GM21825 (cell line): ENCODE data around the gene POU6F2.

Experiments used
- ATAC-seq: cut with Tn5 transposase; IDR thresholded peaks from one replicate; pipeline ENCODE4 v1.9.1; 2021; ENCODE audit warnings: mild to moderate bottlenecking, moderate library complexity; ENCODE audit not compliant: unreplicated experiment

The POU6F2 gene

GRCh38 chr7:39488467-39489393 lies 511.0 kb downstream of the POU6F2 start:
- no peak for ATAC-seq

DNA sequence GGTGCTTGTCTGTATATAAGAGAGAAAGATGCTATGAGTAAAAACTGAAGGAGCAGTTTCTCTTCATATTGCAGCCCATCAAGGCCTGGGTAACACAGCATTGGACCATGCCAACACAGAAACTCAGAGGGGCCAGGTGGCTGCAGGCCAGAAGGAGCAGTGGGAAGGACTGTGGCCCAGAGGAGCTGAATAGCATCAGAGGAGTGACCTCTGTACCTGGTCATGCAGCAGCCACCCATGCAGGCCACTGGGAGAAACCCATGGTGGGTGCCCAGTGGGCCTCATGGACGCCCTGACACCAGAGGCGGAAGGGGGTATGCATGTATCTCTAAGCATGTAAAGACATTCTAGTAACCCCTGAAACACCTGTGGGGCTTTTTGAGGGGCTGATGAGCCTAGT lies 512.6 kb downstream of the POU6F2 start:
- no peak for ATAC-seq

DNA sequence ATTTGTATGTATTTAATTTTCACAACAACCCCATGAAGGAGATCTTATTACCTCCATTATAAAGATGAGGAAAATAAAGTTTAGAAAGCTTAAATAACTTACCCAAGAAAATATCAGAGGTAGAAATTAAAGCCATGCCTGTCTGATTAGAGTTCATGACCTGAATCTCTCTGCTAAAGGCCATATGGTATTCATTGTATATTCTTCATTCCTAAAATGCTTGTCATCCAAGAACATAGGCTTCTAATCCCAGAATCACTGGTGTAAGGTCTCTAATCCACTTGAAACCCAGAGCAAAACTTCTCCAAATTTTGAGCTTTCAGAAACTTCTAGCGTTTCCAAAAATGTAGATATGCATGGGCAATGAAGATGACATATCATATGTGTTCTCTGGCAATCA lies 516.2 kb downstream of the POU6F2 start:
- ATAC-seq = no peak

DNA sequence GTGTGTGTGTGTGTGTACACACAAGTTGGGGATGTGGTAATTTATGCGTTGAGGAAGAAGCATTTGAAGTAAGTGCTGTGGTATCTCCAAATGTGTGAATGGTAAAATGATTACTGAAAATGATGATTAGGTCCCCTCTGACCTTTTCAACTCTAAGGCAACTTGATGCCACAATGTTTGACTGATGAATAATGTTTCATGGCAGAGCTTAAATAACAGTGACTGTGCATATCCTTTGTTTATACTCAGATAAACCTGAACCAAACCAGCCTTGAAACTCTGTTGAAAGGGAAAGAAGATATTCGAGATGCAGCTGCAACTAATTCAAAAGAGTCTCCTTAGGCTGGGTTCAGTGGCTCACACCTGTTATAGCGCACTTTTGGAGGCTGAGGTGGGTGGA lies 523.6 kb downstream of the POU6F2 start:
- no peak for ATAC-seq

- ATAC-seq = no peak
Observed at GRCh38 chr7:39504963-39505362, 527.3 kb downstream of the POU6F2 start.

DNA sequence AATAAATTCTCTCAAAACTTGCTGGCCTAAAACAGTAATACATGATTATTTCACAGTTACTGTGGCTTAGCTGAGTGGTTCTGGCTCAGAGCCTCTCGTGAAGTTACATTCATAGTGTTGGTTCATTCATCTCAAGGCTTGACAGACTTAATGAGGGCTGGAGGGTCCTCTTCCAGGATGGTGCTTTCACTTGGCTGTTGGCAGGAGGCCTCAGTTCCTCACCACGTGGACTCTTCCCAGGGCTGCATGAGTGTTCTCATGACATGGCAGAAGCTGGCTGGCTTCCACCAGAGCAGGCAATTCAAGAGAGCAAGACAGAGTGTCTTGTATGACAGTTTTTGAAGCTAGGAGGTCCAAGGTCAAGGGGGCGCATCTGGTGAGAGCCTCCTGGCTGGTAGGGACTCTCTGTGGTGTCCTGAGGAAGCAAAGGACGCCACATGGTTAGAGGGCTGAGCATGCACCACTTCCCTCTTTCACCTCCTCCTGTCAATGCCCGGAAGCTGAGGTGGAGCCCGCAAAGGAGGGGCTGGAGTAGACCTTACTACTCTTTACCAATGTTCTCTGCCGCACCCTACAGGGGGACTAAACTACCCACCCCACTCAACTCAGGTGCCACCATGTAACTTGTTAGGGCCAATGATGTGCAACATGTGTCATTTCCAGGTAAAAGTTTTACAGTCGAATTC lies 530.3 kb downstream of the POU6F2 start:
- ATAC-seq = no peak

DNA sequence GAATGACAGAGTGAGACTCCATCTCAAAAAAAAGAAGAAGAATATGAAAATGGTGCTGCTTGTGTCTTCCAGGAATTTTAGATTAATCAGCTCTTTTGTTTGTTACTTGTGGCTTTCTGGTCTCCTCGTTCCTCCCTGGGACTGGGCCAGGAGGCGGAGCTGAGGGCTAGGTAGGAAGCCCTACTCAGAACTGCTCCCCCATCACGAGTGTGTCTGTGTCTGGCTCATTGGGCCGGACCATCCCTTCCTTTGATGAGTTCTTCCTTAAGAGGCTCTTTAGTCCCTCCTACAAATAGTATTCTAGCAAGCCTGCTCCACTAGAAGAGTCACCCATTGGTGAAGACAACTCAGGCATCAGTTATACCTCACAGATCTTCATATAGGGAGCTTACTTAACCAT lies 531.7 kb downstream of the POU6F2 start:
- ATAC-seq = no peak

- ATAC-seq = no peak
Observed at GRCh38 chr7:39509912-39510311, 532.2 kb downstream of the POU6F2 start.

DNA sequence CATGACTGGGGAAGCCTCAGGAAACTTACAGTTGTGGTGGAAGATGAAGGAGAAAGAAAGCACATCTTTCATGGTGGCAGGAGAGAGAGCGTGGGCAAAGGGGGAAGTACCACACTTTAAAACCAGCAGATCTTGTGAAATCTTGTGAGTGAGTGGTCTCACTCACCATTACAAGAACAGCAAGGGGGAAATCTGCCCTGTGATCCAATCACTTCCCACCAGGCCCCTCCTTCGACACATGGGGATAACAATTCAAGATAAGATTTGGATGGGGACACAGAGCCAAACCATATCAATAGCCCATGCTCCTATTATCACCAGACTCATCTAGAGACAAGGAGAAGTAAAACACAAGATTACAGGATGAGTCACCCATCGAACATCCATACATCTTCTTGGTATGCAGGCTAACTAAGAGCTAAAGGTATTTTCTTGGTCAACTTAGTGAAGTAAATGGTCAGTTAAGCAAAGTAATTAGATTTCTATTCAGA lies 533.2 kb downstream of the POU6F2 start:
- ATAC-seq = no peak

- ATAC-seq = no peak
Observed at GRCh38 chr7:39515534-39516228, 538.0 kb downstream of the POU6F2 start.

- no peak for ATAC-seq
Observed at GRCh38 chr7:39516498-39516897, 538.8 kb downstream of the POU6F2 start.

GRCh38 chr7:39517240-39517639 lies 539.5 kb downstream of the POU6F2 start:
- no peak for ATAC-seq
